ENCODE data around the gene MPZL1. TPM values are rescaled to one million over a fixed set of nuclear protein-coding genes. Genes with fewer than 3 reads are reported as not detected.

Gene MPZL1
- polyA plus RNA-seq, 2 of the 4 experiments (the other 2 are of a cell fraction): 92.6 to 178 TPM

DNA sequence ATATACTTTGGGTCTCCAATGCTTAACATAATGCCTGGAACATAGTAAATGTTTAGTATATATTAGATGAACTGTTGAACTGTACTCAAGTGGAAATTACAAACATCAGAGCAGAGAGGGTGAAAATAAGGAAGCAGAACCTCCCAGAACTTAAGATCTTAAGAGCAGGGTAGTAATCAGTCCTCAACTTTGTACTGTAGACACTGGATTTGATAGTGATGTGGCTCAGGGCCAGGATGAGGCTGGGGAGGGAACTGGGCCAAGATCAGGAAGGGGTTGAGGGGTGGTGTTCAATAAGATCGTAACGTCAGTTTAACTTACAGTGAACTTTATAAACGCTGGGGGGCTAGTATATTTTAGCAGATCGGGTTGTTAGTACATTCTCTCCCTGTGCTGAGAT, 15.4 kb downstream of the MPZL1 start:
- H3K27ac ChIP-seq: no peak overlapping the region
- H3K9me3 ChIP-seq: 0 out of 3 replicates have a peak, but pooled peaks cover 4% of the 10 kb centered on the region
- FAIRE-seq (no peak), DNase-seq (ENCODE audit: low read depth in 1 of 2, low spot score in 1 of 2) (no peak), ATAC-seq (no peak)
- no peak overlapping the region for H3K4me3 ChIP-seq
- ChIA-PET CTCF (interaction anchor here (0.6 kb wide), 1 partner anchor 89 kb away, joined by 3 read pairs; no protein-coding TSS in a partner anchor), POLR2A (no interaction called here)
- H3K4me1 ChIP-seq: peaks cover 5% of the 10 kb centered on the region
- TF ChIP-seq FOXS1 (CRISPR knock-in tag; IDR thresholded peaks at IDR 0.05): no peak
- no peak for TF ChIP-seq TFCP2L1 (CRISPR knock-in tag; IDR thresholded peaks at IDR 0.05)
- TF ChIP-seq RARB (CRISPR knock-in tag; IDR thresholded peaks at IDR 0.05): no peak
- no peak for TF ChIP-seq CBX8 (IDR thresholded peaks at IDR 0.05)
- TF ChIP-seq MAFK (IDR thresholded peaks at IDR 0.05; ENCODE audit: partially characterized antibody): no peak
- no peak for TF ChIP-seq POLR2AphosphoS2 (conservative IDR thresholded peaks at IDR 0.05; ENCODE audit: low read length)
- no peak for TF ChIP-seq EHMT2 (IDR thresholded peaks at IDR 0.05; ENCODE audit: low read depth)
- TF ChIP-seq HOXA7 (CRISPR knock-in tag; IDR thresholded peaks at IDR 0.05): no peak
- no peak for TF ChIP-seq PHF8 (IDR thresholded peaks at IDR 0.05; ENCODE audit: borderline replicate concordance, low read depth)
- TF ChIP-seq RFX5 (IDR thresholded peaks at IDR 0.05): no peak
- no peak for TF ChIP-seq SREBF2 (IDR thresholded peaks at IDR 0.05)
- TF ChIP-seq TP53 (CRISPR knock-in tag; IDR thresholded peaks at IDR 0.05): no peak
- no peak overlapping the region for H3K4me2 ChIP-seq
- WGBS (ENCODE audit: missing lambda C conversion rate): 85% methylated on average over 4 of the region's 4 CpGs

- WGBS (ENCODE audit: missing lambda C conversion rate): 97% methylated on average over 8 of the region's 8 CpGs
- Histone ChIP-seq H3K27ac (no peak overlapping the region), H3K4me3 (no peak overlapping the region), H3K4me2 (no peak overlapping the region), H3K9me3 (0 out of 3 replicates have a peak, but pooled peaks cover 4% of the 10 kb centered on the region), H3K4me1 (peaks cover 15% of the 10 kb centered on the region)
- no peak for TF ChIP-seq MAX (IDR thresholded peaks at IDR 0.05)
- TF ChIP-seq, protein P1, sequence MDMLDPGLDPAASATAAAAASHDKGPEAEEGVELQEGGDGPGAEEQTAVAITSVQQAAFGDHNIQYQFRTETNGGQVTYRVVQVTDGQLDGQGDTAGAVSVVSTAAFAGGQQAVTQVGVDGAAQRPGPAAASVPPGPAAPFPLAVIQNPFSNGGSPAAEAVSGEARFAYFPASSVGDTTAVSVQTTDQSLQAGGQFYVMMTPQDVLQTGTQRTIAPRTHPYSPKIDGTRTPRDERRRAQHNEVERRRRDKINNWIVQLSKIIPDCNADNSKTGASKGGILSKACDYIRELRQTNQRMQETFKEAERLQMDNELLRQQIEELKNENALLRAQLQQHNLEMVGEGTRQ (IDR thresholded peaks at IDR 0.05): no peak
- no peak for TF ChIP-seq HDAC2 (IDR thresholded peaks at IDR 0.05)
- TF ChIP-seq CBX2 (IDR thresholded peaks at IDR 0.05; ENCODE audit: borderline replicate concordance, low read depth): no peak
- TF ChIP-seq, protein P2, sequence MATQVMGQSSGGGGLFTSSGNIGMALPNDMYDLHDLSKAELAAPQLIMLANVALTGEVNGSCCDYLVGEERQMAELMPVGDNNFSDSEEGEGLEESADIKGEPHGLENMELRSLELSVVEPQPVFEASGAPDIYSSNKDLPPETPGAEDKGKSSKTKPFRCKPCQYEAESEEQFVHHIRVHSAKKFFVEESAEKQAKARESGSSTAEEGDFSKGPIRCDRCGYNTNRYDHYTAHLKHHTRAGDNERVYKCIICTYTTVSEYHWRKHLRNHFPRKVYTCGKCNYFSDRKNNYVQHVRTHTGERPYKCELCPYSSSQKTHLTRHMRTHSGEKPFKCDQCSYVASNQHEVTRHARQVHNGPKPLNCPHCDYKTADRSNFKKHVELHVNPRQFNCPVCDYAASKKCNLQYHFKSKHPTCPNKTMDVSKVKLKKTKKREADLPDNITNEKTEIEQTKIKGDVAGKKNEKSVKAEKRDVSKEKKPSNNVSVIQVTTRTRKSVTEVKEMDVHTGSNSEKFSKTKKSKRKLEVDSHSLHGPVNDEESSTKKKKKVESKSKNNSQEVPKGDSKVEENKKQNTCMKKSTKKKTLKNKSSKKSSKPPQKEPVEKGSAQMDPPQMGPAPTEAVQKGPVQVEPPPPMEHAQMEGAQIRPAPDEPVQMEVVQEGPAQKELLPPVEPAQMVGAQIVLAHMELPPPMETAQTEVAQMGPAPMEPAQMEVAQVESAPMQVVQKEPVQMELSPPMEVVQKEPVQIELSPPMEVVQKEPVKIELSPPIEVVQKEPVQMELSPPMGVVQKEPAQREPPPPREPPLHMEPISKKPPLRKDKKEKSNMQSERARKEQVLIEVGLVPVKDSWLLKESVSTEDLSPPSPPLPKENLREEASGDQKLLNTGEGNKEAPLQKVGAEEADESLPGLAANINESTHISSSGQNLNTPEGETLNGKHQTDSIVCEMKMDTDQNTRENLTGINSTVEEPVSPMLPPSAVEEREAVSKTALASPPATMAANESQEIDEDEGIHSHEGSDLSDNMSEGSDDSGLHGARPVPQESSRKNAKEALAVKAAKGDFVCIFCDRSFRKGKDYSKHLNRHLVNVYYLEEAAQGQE (IDR thresholded peaks at IDR 0.05): no peak
- no peak for TF ChIP-seq BCL3 (IDR thresholded peaks at IDR 0.05)
- TF ChIP-seq KDM1A (IDR thresholded peaks at IDR 0.05; ENCODE audit: low read depth): no peak
- no peak for TF ChIP-seq FOSB (CRISPR knock-in tag; IDR thresholded peaks at IDR 0.05)
- no peak for TF ChIP-seq ATOH8 (CRISPR knock-in tag; IDR thresholded peaks at IDR 0.05; ENCODE audit: low read depth)
- TF ChIP-seq, protein P3, sequence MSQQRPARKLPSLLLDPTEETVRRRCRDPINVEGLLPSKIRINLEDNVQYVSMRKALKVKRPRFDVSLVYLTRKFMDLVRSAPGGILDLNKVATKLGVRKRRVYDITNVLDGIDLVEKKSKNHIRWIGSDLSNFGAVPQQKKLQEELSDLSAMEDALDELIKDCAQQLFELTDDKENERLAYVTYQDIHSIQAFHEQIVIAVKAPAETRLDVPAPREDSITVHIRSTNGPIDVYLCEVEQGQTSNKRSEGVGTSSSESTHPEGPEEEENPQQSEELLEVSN (IDR thresholded peaks at IDR 0.05; ENCODE audit: borderline replicate concordance, low read depth): no peak
- TF ChIP-seq FOXS1 (CRISPR knock-in tag; IDR thresholded peaks at IDR 0.05): no peak
- TF ChIP-seq FOSL2 (IDR thresholded peaks at IDR 0.05): no peak
- no peak for TF ChIP-seq FOSL2 (CRISPR knock-in tag; IDR thresholded peaks at IDR 0.05)
- no peak for TF ChIP-seq RAD21 (conservative IDR thresholded peaks at IDR 0.05 in 1 of 2, IDR thresholded peaks at IDR 0.05 in 1 of 2)
- TF ChIP-seq HOXB5 (CRISPR knock-in tag; IDR thresholded peaks at IDR 0.05): no peak
- no peak for TF ChIP-seq ZC3H11A (IDR thresholded peaks at IDR 0.05)
- no peak for TF ChIP-seq KDM5A (IDR thresholded peaks at IDR 0.05)
- no peak for TF ChIP-seq MYC (IDR thresholded peaks at IDR 0.05; ENCODE audit: borderline replicate concordance, low read length)
- no peak for TF ChIP-seq RNF2 (IDR thresholded peaks at IDR 0.05; ENCODE audit: borderline replicate concordance, low read depth)
- ATAC-seq: no peak
- no peak for FAIRE-seq
- DNase-seq (ENCODE audit: low read depth in 1 of 2, low spot score in 1 of 2): no peak
- ChIA-PET CTCF (interaction anchor here (1.6 kb wide), 1 partner anchor 9 kb away, joined by 4 read pairs; no protein-coding TSS in a partner anchor), POLR2A (no interaction called here)
Observed at GRCh38 chr1:167738158-167738557, 16.4 kb downstream of the MPZL1 start.

All from A549 (cell line).